Measurements from ENCODE around the gene KLHL22.

Gene KLHL22

DNA sequence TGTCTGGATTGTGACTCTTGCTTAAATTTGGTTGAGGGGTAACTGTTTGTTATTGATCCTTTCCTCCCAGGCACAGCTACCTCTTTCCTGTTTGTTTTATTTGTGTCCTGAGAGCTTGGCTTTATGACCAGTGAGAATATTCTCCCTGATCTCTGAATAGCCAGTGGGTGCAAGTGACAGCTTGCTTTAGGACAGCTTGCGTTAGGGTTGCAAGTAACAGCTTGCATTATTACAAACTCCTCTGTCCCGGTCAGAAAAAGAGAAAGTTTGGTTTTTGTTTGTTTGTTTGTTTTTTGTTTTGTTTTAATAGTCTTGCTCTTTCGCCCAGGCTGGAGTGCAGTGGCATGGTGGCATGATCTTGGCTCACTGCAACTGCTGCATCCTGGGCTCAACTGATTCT lies 3.3 kb upstream of the KLHL22 start:
- H3K27me3 ChIP-seq (ENCODE audit: insufficient read depth, low read length) = peaks cover 13% of the 10 kb centered on the region
- H3K36me3 ChIP-seq (ENCODE audit: insufficient read depth, low read length) = peaks cover 5% of the 10 kb centered on the region; the same call in 1 of the 2 replicates
- no peaks in the 10 kb centered on the region for H3K4me1 ChIP-seq (ENCODE audit: insufficient read depth, low read length)
- H3K9me3 ChIP-seq (ENCODE audit: insufficient read depth, low read depth, low read length) = no peaks in the 10 kb centered on the region
- H3K4me3 ChIP-seq (ENCODE audit: low read length) = no peak overlapping the region
- no peak overlapping the region for H3K9ac ChIP-seq (ENCODE audit: low read depth, low read length)
- WGBS = 94% methylated on average over 3 of the region's 3 CpGs
- no peak overlapping the region for H3K27ac ChIP-seq (ENCODE audit: low read depth, low read length)

DNA sequence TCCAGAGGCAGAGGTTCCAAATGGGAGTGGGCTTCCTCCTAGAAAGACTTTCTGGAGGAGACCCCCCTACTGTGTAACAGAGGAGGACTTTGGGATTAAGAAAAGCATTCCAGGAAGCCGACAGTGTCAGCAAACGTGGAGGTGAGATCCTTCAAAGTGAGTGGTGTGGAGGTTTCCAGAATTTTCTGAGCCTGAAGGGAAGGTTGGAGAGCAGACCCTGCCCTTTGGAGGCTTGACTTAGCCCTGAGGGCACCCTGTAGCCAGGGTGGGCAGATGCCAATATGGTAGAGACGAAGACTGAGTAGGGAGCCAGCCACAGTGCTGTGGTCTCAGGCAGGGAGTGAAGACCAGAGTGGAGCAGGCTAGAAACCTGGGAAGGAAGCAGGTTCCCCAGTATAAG lies 1.8 kb upstream of the KLHL22 start:
- peaks cover 5% of the 10 kb centered on the region; the same call in 1 of the 2 replicates for H3K36me3 ChIP-seq (ENCODE audit: insufficient read depth, low read length)
- no peak overlapping the region for H3K4me3 ChIP-seq (ENCODE audit: low read length)
- no peaks in the 10 kb centered on the region for H3K9me3 ChIP-seq (ENCODE audit: insufficient read depth, low read depth, low read length)
- WGBS = 78% methylated on average over 3 of the region's 3 CpGs
- peaks cover 21% of the 10 kb centered on the region for H3K27me3 ChIP-seq (ENCODE audit: insufficient read depth, low read length)
- H3K9ac ChIP-seq (ENCODE audit: low read depth, low read length) = no peak overlapping the region
- H3K4me1 ChIP-seq (ENCODE audit: insufficient read depth, low read length) = no peaks in the 10 kb centered on the region
- H3K27ac ChIP-seq (ENCODE audit: low read depth, low read length) = no peak overlapping the region

DNA sequence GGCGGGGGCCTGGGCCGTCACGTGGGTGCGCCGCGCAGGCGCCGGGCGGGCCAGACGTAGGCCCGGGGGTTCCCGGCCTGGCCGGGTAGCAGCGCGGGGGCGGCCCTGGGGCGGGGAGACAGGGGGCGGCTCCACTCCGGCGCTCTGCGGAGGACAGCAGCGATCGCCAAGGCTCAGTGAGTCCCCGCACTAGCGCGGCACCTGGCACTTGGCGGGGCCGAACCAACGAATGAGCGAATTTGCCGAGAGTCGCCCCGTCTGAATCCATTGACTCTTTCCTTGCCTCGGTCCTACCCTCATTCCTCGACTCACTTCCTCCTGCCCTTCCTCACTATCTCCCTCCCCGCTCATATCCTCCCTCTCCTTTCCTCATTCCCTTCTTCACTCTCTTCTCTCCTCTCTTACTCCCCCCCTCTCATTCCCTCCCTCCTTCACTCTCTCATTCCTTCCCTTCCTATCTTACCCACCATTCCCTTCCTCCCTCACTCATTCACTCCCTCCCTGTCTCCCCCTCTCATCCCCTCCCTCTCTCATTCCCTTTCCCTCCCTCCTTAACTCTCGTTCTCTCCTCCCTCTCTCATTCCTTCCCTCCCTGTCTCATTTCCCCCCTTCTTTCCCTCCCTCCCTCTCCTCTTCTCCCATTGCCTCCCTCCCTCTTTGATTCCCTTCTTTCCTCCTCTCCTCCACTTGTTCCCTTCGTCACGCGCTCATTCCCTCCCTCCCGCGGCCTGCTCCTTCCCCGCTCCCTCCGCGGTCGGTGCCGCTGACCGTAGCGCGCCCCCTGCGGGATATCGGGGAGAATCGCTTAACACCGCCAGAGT lies 476 bp upstream of the KLHL22 start:
- Histone ChIP-seq H3K4me1 (ENCODE audit: insufficient read depth, low read length) (no peaks in the 10 kb centered on the region), H3K27ac (ENCODE audit: low read depth, low read length) (peak overlapping the region; percentile 78; the same call in 1 of the 2 replicates), H3K27me3 (ENCODE audit: insufficient read depth, low read length) (peaks cover 21% of the 10 kb centered on the region), H3K9ac (ENCODE audit: low read depth, low read length) (peak overlapping the region; percentile 55), H3K36me3 (ENCODE audit: insufficient read depth, low read length) (peaks cover 5% of the 10 kb centered on the region; the same call in 1 of the 2 replicates), H3K4me3 (ENCODE audit: low read length) (peak overlapping the region; percentile 93), H3K9me3 (ENCODE audit: insufficient read depth, low read depth, low read length) (no peaks in the 10 kb centered on the region)
- under 1% methylated on average over 54 of the region's 54 CpGs for WGBS

DNA sequence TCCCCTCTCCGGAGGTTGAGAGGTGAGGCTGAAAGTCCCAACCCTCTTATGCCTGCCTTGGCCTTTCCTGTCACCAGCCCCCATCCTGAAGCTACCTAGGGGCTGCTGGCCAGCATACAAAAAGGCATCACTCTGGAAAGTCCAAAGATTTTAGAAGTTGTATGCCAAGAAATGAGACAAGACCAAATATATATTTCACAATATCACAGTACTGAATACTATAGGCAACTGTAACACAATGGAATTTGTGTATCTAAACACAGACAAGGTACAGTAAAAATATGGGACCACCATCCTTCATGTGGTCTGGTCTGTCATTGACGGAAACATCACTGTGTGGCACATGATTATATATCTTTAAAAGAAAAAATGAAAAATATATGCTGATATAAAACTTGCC lies 4.2 kb downstream of the KLHL22 start:
- Histone ChIP-seq H3K4me3 (ENCODE audit: low read length) (no peak overlapping the region), H3K27me3 (ENCODE audit: insufficient read depth, low read length) (peaks cover 21% of the 10 kb centered on the region), H3K9ac (ENCODE audit: low read depth, low read length) (no peak overlapping the region), H3K4me1 (ENCODE audit: insufficient read depth, low read length) (no peaks in the 10 kb centered on the region), H3K36me3 (ENCODE audit: insufficient read depth, low read length) (no peaks in the 10 kb centered on the region), H3K27ac (ENCODE audit: low read depth, low read length) (no peak overlapping the region), H3K9me3 (ENCODE audit: insufficient read depth, low read depth, low read length) (no peaks in the 10 kb centered on the region)
- WGBS = 85% methylated on average over 2 of the region's 2 CpGs

DNA sequence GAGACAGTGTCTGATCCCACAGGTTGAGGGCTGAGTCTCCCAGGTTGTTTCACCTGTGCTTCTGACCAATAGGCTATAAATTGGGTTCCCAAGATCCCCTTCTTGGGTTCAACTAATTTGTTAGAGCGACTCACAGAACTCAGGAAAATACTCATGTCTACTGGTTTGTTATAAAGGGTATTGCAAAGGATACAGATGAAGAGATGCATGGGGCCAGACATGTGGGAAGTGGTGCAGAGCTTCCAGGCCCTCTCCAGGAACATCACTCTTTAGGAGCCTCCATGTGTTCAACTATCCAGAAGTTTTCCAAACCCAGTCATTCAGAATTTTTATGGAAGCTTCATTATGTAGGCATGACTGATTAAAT lies 4.7 kb downstream of the KLHL22 start:
- no peaks in the 10 kb centered on the region for H3K4me1 ChIP-seq (ENCODE audit: insufficient read depth, low read length)
- H3K9ac ChIP-seq (ENCODE audit: low read depth, low read length) = no peak overlapping the region
- H3K9me3 ChIP-seq (ENCODE audit: insufficient read depth, low read depth, low read length) = no peaks in the 10 kb centered on the region
- WGBS = 100% methylated on average over 1 of the region's 1 CpG
- H3K4me3 ChIP-seq (ENCODE audit: low read length) = no peak overlapping the region
- H3K27me3 ChIP-seq (ENCODE audit: insufficient read depth, low read length) = peaks cover 21% of the 10 kb centered on the region
- no peaks in the 10 kb centered on the region for H3K36me3 ChIP-seq (ENCODE audit: insufficient read depth, low read length)
- H3K27ac ChIP-seq (ENCODE audit: low read depth, low read length) = no peak overlapping the region

DNA sequence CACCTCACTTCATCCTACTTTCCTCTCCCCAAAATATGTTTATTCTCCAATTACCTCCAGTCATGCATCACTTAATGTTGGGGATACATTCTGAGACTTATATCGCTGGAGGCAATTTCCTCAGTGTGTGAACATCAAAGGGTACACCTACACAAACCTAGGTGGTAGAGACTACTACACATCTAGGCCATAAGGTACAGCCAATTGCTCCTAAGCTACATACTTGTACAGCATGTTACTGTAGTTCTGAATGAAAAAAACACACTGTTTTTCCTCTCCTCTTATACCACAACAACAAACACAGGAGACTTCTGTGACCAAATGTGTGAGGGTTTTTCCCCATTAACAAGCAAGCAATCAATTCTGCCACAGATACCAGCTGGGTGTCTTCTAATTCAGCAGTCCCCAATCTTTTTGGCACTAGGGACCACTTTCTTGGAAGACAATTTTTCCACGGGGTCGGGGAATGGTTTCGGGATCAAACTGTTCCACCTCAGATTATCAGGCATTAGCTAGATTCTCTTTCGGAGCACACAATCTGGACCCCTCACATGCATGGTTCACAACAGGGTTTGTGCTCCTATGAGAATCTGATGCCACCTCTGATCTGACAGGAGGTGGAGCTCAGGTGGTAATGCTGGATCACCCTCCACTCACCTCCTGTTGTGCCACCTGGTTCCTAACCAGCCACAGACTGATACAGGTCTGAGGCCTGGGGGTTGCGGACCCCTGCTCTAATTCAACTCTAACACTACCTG lies 5.2 kb downstream of the KLHL22 start:
- 95% methylated on average over 6 of the region's 6 CpGs for WGBS

DNA sequence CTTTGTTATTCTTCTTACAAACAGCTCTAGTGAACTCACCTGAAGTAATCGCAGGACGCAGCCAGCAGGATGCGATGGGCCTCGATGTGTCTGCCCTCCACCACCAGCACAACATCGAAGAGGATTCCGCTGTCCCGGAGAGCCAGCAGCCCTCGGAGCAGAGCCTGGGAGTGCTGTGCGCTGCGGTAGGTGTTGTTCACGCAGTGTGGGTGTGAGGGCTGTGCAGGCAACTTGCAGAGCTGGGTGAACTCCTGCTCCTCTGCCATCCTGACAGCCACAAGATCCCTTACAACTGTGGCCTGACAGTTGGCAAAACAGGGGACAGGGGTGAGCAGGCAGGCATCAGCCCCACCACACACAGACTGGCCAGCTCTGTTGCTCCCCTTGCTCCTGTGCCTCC lies 6.6 kb downstream of the KLHL22 start:
- Histone ChIP-seq H3K9ac (ENCODE audit: low read depth, low read length) (no peak overlapping the region), H3K36me3 (ENCODE audit: insufficient read depth, low read length) (no peaks in the 10 kb centered on the region)
- WGBS = 94% methylated on average over 11 of the region's 11 CpGs

More for the DNA sequence above, 5.2 kb downstream of the KLHL22 start:
- peaks cover 21% of the 10 kb centered on the region for H3K27me3 ChIP-seq (ENCODE audit: insufficient read depth, low read length)
- H3K9ac ChIP-seq (ENCODE audit: low read depth, low read length) = no peak overlapping the region
- H3K9me3 ChIP-seq (ENCODE audit: insufficient read depth, low read depth, low read length) = no peaks in the 10 kb centered on the region
- H3K4me3 ChIP-seq (ENCODE audit: low read length) = no peak overlapping the region
- H3K27ac ChIP-seq (ENCODE audit: low read depth, low read length) = no peak overlapping the region
- no peaks in the 10 kb centered on the region for H3K36me3 ChIP-seq (ENCODE audit: insufficient read depth, low read length)
- no peaks in the 10 kb centered on the region for H3K4me1 ChIP-seq (ENCODE audit: insufficient read depth, low read length)

DNA sequence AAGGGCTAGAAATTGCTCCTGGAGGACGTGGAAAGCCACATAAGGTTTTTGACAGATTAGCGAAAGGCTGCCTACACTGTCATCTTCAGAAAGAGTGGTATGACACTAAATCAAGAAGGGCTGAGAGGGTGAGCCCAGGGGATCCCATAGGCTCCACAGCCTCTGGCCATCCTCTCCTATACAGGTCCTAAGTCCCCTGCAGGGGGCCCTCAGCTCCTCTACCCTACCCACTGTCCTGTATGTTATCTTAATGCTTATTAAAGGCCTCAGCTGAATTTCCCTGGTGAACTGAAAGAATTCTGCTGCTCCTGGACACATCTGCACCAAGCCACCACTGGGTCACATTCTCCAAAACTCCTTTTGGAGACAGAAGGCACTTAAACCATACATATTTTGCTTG lies 7.9 kb downstream of the KLHL22 start:
- Histone ChIP-seq H3K9ac (ENCODE audit: low read depth, low read length) (no peak overlapping the region), H3K36me3 (ENCODE audit: insufficient read depth, low read length) (no peaks in the 10 kb centered on the region), H3K27me3 (ENCODE audit: insufficient read depth, low read length) (no peaks in the 10 kb centered on the region), H3K27ac (ENCODE audit: low read depth, low read length) (no peak overlapping the region), H3K4me1 (ENCODE audit: insufficient read depth, low read length) (no peaks in the 10 kb centered on the region), H3K4me3 (ENCODE audit: low read length) (no peak overlapping the region), H3K9me3 (ENCODE audit: insufficient read depth, low read depth, low read length) (no peaks in the 10 kb centered on the region)
- WGBS = 95% methylated on average over 2 of the region's 2 CpGs

More for the DNA sequence above, 6.6 kb downstream of the KLHL22 start:
- Histone ChIP-seq H3K27ac (ENCODE audit: low read depth, low read length) (no peak overlapping the region), H3K4me1 (ENCODE audit: insufficient read depth, low read length) (no peaks in the 10 kb centered on the region), H3K27me3 (ENCODE audit: insufficient read depth, low read length) (peaks cover 8% of the 10 kb centered on the region), H3K9me3 (ENCODE audit: insufficient read depth, low read depth, low read length) (no peaks in the 10 kb centered on the region), H3K4me3 (ENCODE audit: low read length) (no peak overlapping the region)

DNA sequence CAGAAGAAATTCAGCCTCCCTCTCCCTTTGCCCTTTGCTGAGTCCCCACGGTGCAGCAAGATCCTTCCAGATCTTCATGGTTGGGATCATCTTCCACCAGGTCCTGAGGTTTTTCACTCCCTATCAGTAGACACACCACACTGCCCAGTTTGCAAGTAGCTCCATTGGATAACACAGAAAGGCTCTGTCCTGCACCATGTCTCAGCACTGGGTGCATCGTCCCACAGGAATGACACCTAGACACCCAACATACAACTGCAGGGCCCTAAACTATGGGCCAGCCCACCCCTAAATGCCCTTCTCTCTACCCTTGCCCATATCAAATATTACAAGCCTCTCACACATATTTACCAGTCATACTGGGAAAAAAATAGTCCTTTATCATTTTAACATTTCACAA lies 9.4 kb downstream of the KLHL22 start:
- Histone ChIP-seq H3K4me1 (ENCODE audit: insufficient read depth, low read length) (no peaks in the 10 kb centered on the region), H3K4me3 (ENCODE audit: low read length) (no peak overlapping the region), H3K27ac (ENCODE audit: low read depth, low read length) (no peak overlapping the region), H3K9me3 (ENCODE audit: insufficient read depth, low read depth, low read length) (no peaks in the 10 kb centered on the region), H3K27me3 (ENCODE audit: insufficient read depth, low read length) (no peaks in the 10 kb centered on the region), H3K36me3 (ENCODE audit: insufficient read depth, low read length) (no peaks in the 10 kb centered on the region), H3K9ac (ENCODE audit: low read depth, low read length) (no peak overlapping the region)
- WGBS = 92% methylated on average over 2 of the region's 2 CpGs

DNA sequence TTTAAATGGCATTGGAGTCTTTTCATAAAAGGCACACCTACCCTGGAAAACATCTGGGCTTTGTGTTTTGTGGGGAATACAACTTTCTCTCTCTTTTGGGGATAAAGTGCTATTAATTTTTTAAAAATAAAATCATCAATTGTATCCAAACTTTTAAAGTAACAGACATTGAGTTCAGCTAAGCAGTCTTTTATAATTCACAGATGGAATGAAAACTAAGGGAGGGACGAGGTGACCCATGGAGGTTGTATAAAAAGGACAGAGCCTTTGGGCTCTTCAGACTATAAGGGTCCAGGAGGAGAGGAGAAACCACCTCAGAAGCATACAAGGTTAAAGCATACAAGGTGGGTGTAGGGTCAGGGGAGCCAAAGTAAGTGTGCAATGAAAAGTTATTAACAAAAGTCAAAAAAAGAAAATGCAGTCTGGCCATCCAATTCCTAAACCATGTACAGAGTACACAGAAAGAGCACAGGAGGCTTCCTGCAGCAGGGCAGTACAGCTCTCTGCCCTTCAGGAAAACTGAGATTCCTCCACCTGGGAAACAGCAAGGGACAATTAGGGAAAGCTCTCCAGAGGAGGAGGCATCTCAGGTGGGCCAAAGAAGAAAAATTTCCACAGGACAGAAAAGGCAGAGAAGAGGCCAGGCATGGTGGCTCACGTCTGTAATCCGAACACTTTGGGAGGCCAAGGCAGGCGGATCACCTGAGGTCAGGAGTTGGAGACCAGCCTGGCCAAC lies 10.5 kb downstream of the KLHL22 start:
- Histone ChIP-seq H3K9me3 (ENCODE audit: insufficient read depth, low read depth, low read length) (no peaks in the 10 kb centered on the region), H3K4me3 (ENCODE audit: low read length) (no peak overlapping the region), H3K27me3 (ENCODE audit: insufficient read depth, low read length) (no peaks in the 10 kb centered on the region), H3K36me3 (ENCODE audit: insufficient read depth, low read length) (no peaks in the 10 kb centered on the region), H3K27ac (ENCODE audit: low read depth, low read length) (no peak overlapping the region), H3K4me1 (ENCODE audit: insufficient read depth, low read length) (no peaks in the 10 kb centered on the region), H3K9ac (ENCODE audit: low read depth, low read length) (no peak overlapping the region)
- WGBS = 91% methylated on average over 4 of the region's 4 CpGs

DNA sequence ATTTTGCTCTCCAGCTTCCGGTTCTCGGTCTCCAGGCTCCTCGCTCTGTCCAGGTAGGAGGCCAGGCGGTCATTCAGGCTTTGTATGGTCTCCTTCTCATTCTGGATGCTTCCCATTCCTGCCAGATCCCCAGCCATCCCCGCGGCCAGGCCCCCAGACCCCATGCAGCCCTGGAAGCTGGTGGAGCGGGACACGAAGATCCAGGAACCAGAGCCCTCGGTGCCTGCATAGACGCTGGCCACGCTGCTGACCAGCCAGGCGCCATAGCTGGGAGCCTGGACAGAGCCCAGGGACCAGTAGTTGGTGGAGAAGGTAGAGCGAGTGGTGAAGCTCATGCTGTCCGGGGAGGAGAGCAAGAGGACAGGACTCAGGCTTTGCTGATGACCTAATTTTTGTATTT lies 11.8 kb downstream of the KLHL22 start:
- Histone ChIP-seq H3K9ac (ENCODE audit: low read depth, low read length) (no peak overlapping the region), H3K4me3 (ENCODE audit: low read length) (no peak overlapping the region), H3K27ac (ENCODE audit: low read depth, low read length) (no peak overlapping the region), H3K36me3 (ENCODE audit: insufficient read depth, low read length) (no peaks in the 10 kb centered on the region), H3K4me1 (ENCODE audit: insufficient read depth, low read length) (no peaks in the 10 kb centered on the region), H3K9me3 (ENCODE audit: insufficient read depth, low read depth, low read length) (no peaks in the 10 kb centered on the region), H3K27me3 (ENCODE audit: insufficient read depth, low read length) (no peaks in the 10 kb centered on the region)
- WGBS = 95% methylated on average over 14 of the region's 14 CpGs

Measured in HUES64 (cell line).